Gastroesophageal sphincter (tissue), 3 donors: ENCODE results near the gene LTBP1.

ENCODE experiments used
- EP300 ChIP-seq: sonication (generic); formaldehyde crosslinking; IDR thresholded peaks from one replicate; pipeline ENCODE4 v1.6.1; 2017; ENCODE audit warnings: antibody characterized with exemption, mild to moderate bottlenecking
- TF ChIP-seq, protein P1 (sequence below), 4 experiments: fragments of 200-600 bp in 2 of 4; fragments of 450-650 bp in 2 of 4; sonication (generic) in 1 of 4; IDR thresholded peaks; one replicate each; pipeline ENCODE4 v1.5.1; 2017 to 2019; ENCODE audit warnings: antibody characterized with exemption in 4 of 4, mild to moderate bottlenecking in 2 of 4, moderate library complexity in 2 of 4

DNA sequence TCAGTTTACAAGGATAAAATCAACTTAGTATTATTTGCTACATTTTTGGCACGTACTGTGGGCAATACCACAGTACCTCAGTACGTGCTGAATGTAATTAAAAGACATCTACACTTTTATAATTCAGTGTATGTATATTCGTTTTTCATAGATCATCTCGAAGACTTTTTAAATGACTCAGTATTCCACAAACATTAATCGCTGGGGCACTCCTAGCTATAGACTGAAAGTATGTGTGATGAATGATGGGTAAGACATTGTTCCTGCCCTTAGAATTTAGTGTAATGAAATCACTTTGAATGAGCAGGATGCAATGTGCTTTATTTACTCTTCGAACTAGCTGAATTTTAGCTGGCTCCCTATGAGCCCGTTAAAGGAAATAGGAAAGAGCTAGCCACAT, 284.1 kb downstream of the LTBP1 start:
- no peak for TF ChIP-seq EP300
- TF ChIP-seq, protein P1, sequence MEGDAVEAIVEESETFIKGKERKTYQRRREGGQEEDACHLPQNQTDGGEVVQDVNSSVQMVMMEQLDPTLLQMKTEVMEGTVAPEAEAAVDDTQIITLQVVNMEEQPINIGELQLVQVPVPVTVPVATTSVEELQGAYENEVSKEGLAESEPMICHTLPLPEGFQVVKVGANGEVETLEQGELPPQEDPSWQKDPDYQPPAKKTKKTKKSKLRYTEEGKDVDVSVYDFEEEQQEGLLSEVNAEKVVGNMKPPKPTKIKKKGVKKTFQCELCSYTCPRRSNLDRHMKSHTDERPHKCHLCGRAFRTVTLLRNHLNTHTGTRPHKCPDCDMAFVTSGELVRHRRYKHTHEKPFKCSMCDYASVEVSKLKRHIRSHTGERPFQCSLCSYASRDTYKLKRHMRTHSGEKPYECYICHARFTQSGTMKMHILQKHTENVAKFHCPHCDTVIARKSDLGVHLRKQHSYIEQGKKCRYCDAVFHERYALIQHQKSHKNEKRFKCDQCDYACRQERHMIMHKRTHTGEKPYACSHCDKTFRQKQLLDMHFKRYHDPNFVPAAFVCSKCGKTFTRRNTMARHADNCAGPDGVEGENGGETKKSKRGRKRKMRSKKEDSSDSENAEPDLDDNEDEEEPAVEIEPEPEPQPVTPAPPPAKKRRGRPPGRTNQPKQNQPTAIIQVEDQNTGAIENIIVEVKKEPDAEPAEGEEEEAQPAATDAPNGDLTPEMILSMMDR (IDR thresholded peaks at IDR 0.05) = no peak
